Measurements from ENCODE around the gene RNF182.

- TF ChIP-seq CTCF (IDR thresholded peaks at IDR 0.05) (no peak), POLR2A (IDR thresholded peaks at IDR 0.05) (no peak)
These were observed 55.8 kb downstream of the RNF182 start for GRCh38 chr6:13980534-13980933.

Data from thyroid gland (tissue), 4 donors.